HUES48 (cell line): ENCODE results near the gene ATF5.

Source experiments
- H3K27ac ChIP-seq: one replicate; pipeline ENCODE4 v1.7.0; 2013; ENCODE audit warnings: low read depth, low read length, inconsistent platforms
- H3K27me3 ChIP-seq: 2 replicates; pipeline ENCODE4 v1.6.1; 2013; ENCODE audit warnings: mild to moderate bottlenecking, low read length; ENCODE audit not compliant: control insufficient read depth, insufficient read depth
- H3K36me3 ChIP-seq: 2 replicates; pipeline ENCODE4 v1.6.1; 2013; ENCODE audit warnings: low read length; ENCODE audit not compliant: control insufficient read depth, insufficient read depth
- H3K4me1 ChIP-seq: 2 replicates; pipeline ENCODE4 v1.6.1; 2013; ENCODE audit warnings: mild to moderate bottlenecking, low read length; ENCODE audit not compliant: control insufficient read depth, insufficient read depth
- H3K4me3 ChIP-seq: 2 replicates; pipeline ENCODE4 v1.5.1; 2013; ENCODE audit warnings: mild to moderate bottlenecking, low read depth, low read length
- H3K9ac ChIP-seq: 2 replicates; pipeline ENCODE4 v1.6.1; 2013; ENCODE audit warnings: mild to moderate bottlenecking, low read depth, low read length, moderate library complexity
- H3K9me3 ChIP-seq: 2 replicates; pipeline ENCODE4 v1.6.1; 2013; ENCODE audit warnings: low read length; ENCODE audit not compliant: control insufficient read depth, insufficient read depth

The ATF5 gene

GRCh38 chr19:49887037-49887664 is 41.9 kb upstream of the ATF5 start:
- peaks cover 5% of the 10 kb centered on the region; the same call in 1 of the 2 replicates for H3K27me3 ChIP-seq
- peaks cover 39% of the 10 kb centered on the region for H3K36me3 ChIP-seq
- no peak overlapping the region for H3K4me3 ChIP-seq
- H3K9me3 ChIP-seq, result no peaks in the 10 kb centered on the region
- no peak overlapping the region for H3K9ac ChIP-seq
- H3K27ac ChIP-seq, result no peak overlapping the region
- peaks cover 6% of the 10 kb centered on the region; the same call in 1 of the 2 replicates for H3K4me1 ChIP-seq

GRCh38 chr19:49887665-49888509 is 41.1 kb upstream of the ATF5 start:
- Histone ChIP-seq H3K9me3 (no peaks in the 10 kb centered on the region), H3K36me3 (peaks cover 32% of the 10 kb centered on the region), H3K27ac (no peak overlapping the region), H3K4me1 (peaks cover 6% of the 10 kb centered on the region; the same call in 1 of the 2 replicates), H3K27me3 (peaks cover 5% of the 10 kb centered on the region; the same call in 1 of the 2 replicates), H3K9ac (no peak overlapping the region), H3K4me3 (no peak overlapping the region)

GRCh38 chr19:49888510-49888824 is 40.5 kb upstream of the ATF5 start:
- no peak overlapping the region for H3K9ac ChIP-seq
- peaks cover 6% of the 10 kb centered on the region; the same call in 1 of the 2 replicates for H3K4me1 ChIP-seq
- no peak overlapping the region for H3K27ac ChIP-seq
- H3K36me3 ChIP-seq, result peaks cover 26% of the 10 kb centered on the region
- H3K4me3 ChIP-seq, result no peak overlapping the region
- H3K27me3 ChIP-seq, result peaks cover 5% of the 10 kb centered on the region; the same call in 1 of the 2 replicates
- H3K9me3 ChIP-seq, result no peaks in the 10 kb centered on the region

GRCh38 chr19:49889038-49889686 is 39.8 kb upstream of the ATF5 start:
- H3K9me3 ChIP-seq, result no peaks in the 10 kb centered on the region
- H3K27me3 ChIP-seq, result peaks cover 5% of the 10 kb centered on the region; the same call in 1 of the 2 replicates
- peaks cover 6% of the 10 kb centered on the region; the same call in 1 of the 2 replicates for H3K4me1 ChIP-seq
- H3K9ac ChIP-seq, result no peak overlapping the region
- H3K4me3 ChIP-seq, result no peak overlapping the region
- peaks cover 19% of the 10 kb centered on the region for H3K36me3 ChIP-seq
- no peak overlapping the region for H3K27ac ChIP-seq

GRCh38 chr19:49889687-49890348 is 39.2 kb upstream of the ATF5 start:
- H3K27me3 ChIP-seq, result peaks cover 5% of the 10 kb centered on the region; the same call in 1 of the 2 replicates
- H3K9me3 ChIP-seq, result no peaks in the 10 kb centered on the region
- H3K27ac ChIP-seq, result peak overlapping the region; percentile 55
- peak overlapping the region; percentile 64 for H3K4me3 ChIP-seq
- H3K4me1 ChIP-seq, result peaks cover 6% of the 10 kb centered on the region; the same call in 1 of the 2 replicates
- H3K9ac ChIP-seq, result no peak overlapping the region
- H3K36me3 ChIP-seq, result peaks cover 12% of the 10 kb centered on the region

GRCh38 chr19:49890349-49891311 is 38.4 kb upstream of the ATF5 start:
- H3K4me1 ChIP-seq, result peaks cover 6% of the 10 kb centered on the region; the same call in 1 of the 2 replicates
- peaks cover 6% of the 10 kb centered on the region for H3K36me3 ChIP-seq
- H3K9me3 ChIP-seq, result no peaks in the 10 kb centered on the region
- H3K27me3 ChIP-seq, result peaks cover 5% of the 10 kb centered on the region; the same call in 1 of the 2 replicates
- H3K9ac ChIP-seq, result no peak overlapping the region
- peak overlapping the region; percentile 55 for H3K27ac ChIP-seq
- peak overlapping the region; percentile 64 for H3K4me3 ChIP-seq

- Histone ChIP-seq H3K27ac (no peak overlapping the region), H3K4me1 (peaks cover 6% of the 10 kb centered on the region; the same call in 1 of the 2 replicates), H3K36me3 (peaks cover 2% of the 10 kb centered on the region; the same call in 1 of the 2 replicates), H3K9ac (no peak overlapping the region), H3K4me3 (no peak overlapping the region), H3K9me3 (no peaks in the 10 kb centered on the region), H3K27me3 (peaks cover 5% of the 10 kb centered on the region; the same call in 1 of the 2 replicates)
These were observed 37.6 kb upstream of the ATF5 start for GRCh38 chr19:49891393-49891792.

- no peak overlapping the region for H3K4me3 ChIP-seq
- no peak overlapping the region for H3K27ac ChIP-seq
- peaks cover 6% of the 10 kb centered on the region; the same call in 1 of the 2 replicates for H3K4me1 ChIP-seq
These were observed 36.3 kb upstream of the ATF5 start for GRCh38 chr19:49892716-49893115.

GRCh38 chr19:49894011-49894664 is 34.9 kb upstream of the ATF5 start:
- H3K4me3 ChIP-seq, result no peak overlapping the region
- H3K27ac ChIP-seq, result no peak overlapping the region
- no peaks in the 10 kb centered on the region for H3K36me3 ChIP-seq
- no peak overlapping the region for H3K9ac ChIP-seq
- no peaks in the 10 kb centered on the region for H3K9me3 ChIP-seq
- peaks cover 6% of the 10 kb centered on the region; the same call in 1 of the 2 replicates for H3K4me1 ChIP-seq
- H3K27me3 ChIP-seq, result peaks cover 4% of the 10 kb centered on the region; the same call in 1 of the 2 replicates

More at GRCh38 chr19:49892716-49893115, 36.3 kb upstream of the ATF5 start:
- H3K36me3 ChIP-seq, result no peaks in the 10 kb centered on the region
- peaks cover 5% of the 10 kb centered on the region; the same call in 1 of the 2 replicates for H3K27me3 ChIP-seq
- no peak overlapping the region for H3K9ac ChIP-seq
- no peaks in the 10 kb centered on the region for H3K9me3 ChIP-seq
